GM12878 (cell line): ENCODE data around the gene NCKAP5. TPM values are rescaled to one million over a fixed set of nuclear protein-coding genes. Genes with fewer than 3 reads are reported as not detected.

Source experiments
- ATAC-seq: fragments of 200-7000 bp; cut with Tn5 transposase; 3 replicates; pipeline ENCODE4 v1.9.1; 2020; ENCODE audit warnings: mild to moderate bottlenecking, moderate library complexity
- BruUV-seq: library from RNA; stranded (reverse); fragments of 400-500 nt; replicated peaks from 2 replicates; lab custom pipeline; 2021; lab: Mats Ljungman, UMichigan
- CTCF ChIA-PET: fragments of 300-600 bp; sonication (Branson Sonifier 250); formaldehyde crosslinking; extraction: SDS; loops from one replicate; lab custom pipeline; 2021; ENCODE audit warnings: inconsistent platforms; lab: Yijun Ruan, JAX
- POLR2A ChIA-PET: fragments of 350-600 bp; formaldehyde crosslinking; extraction: SDS; loops from one replicate; lab custom pipeline; 2021; ENCODE audit warnings: inconsistent platforms; lab: Charles Lee
- RAD21 ChIA-PET: fragments of 300-600 bp; sonication (Branson Sonifier 250); formaldehyde crosslinking; loops from one replicate; lab custom pipeline; 2023; ENCODE audit warnings: antibody characterized with exemption; ENCODE audit not compliant: unreplicated experiment; lab: Charles Lee
- SMC1A ChIA-PET: fragments of 300-600 bp; sonication (Branson Sonifier 250); formaldehyde crosslinking; loops from one replicate; lab custom pipeline; 2023; ENCODE audit not compliant: unreplicated experiment, uncharacterized antibody; lab: Charles Lee
- DNase-seq: peaks from one replicate; pipeline ENCODE4 v3.0.0-alpha.2; 2011; ENCODE audit warnings: low read depth, low spot score
- FAIRE-seq: peaks from 3 replicates; lab custom pipeline; 2011; peaks lifted over from hg19 to GRCh38; lab: Jason Lieb, UNC
- H2AFZ ChIP-seq: 2 replicates; pipeline ENCODE4 v1.6.0; 2011; ENCODE audit warnings: low read depth, low read length, control low read depth; ENCODE audit not compliant: control insufficient read depth
- H3K27ac ChIP-seq: 2 replicates; pipeline ENCODE4 v1.5.1; 2011; ENCODE audit warnings: control low read depth; ENCODE audit not compliant: control insufficient read depth, insufficient read depth
- H3K27me3 ChIP-seq, 2 experiments: replicated peaks in 1 of 2; 2 replicates each; pipeline versions ENCODE4 v1.6.0 to v1.6.1; 2011; ENCODE audit warnings: low read length in 1 of 2; ENCODE audit not compliant: control insufficient read depth in 2 of 2, insufficient read depth in 2 of 2
- H3K36me3 ChIP-seq, 2 experiments: 2 replicates each; pipeline ENCODE4 v1.5.1; 2011; ENCODE audit warnings: low read length in 1 of 2; ENCODE audit not compliant: control insufficient read depth in 2 of 2, insufficient read depth in 2 of 2
- H3K4me1 ChIP-seq: 2 replicates; pipeline ENCODE4 v1.6.1; 2011; ENCODE audit warnings: mild to moderate bottlenecking, low read length, moderate library complexity, mixed read lengths; ENCODE audit not compliant: control insufficient read depth, insufficient read depth
- H3K4me2 ChIP-seq: 2 replicates; pipeline ENCODE4 v1.6.0; 2011; ENCODE audit warnings: control low read depth; ENCODE audit not compliant: control insufficient read depth, insufficient read depth
- H3K4me3 ChIP-seq: fragments of 200-600 bp; sonication (generic); 2 replicates; pipeline ENCODE4 v1.5.1; 2016
- H3K79me2 ChIP-seq: 2 replicates; pipeline ENCODE4 v1.6.0; 2011; ENCODE audit warnings: low read length; ENCODE audit not compliant: control insufficient read depth, insufficient read depth
- H3K9ac ChIP-seq: 2 replicates; pipeline ENCODE4 v1.8.0; 2011; ENCODE audit warnings: low read length, control low read depth, mixed read lengths; ENCODE audit not compliant: control insufficient read depth, insufficient read depth
- H3K9me3 ChIP-seq: replicated peaks from 3 replicates; pipeline ENCODE4 v1.5.1; 2011; ENCODE audit warnings: mild to moderate bottlenecking, low read length; ENCODE audit not compliant: control insufficient read depth, insufficient read depth
- H4K20me1 ChIP-seq: 2 replicates; pipeline ENCODE4 v1.6.0; 2011; ENCODE audit not compliant: control insufficient read depth, insufficient read depth
- CBX3 ChIP-seq: fragments of 200-600 bp; sonication (generic); IDR thresholded peaks from 2 replicates; pipeline ENCODE4 v1.6.1; 2016; ENCODE audit warnings: low read depth, borderline replicate concordance
- ETV6 ChIP-seq, 2 experiments: fragments of 450-650 bp in 1 of 2; IDR thresholded peaks in 1 of 2; conservative IDR thresholded peaks in 1 of 2; 2 replicates each; pipeline ENCODE4 v1.6.1; 2014; ENCODE audit warnings: antibody characterized with exemption in 1 of 2, borderline replicate concordance in 1 of 2, low read depth in 1 of 2, mild to moderate bottlenecking in 1 of 2, moderate library complexity in 1 of 2
- HSF1 ChIP-seq: fragments of 150-350 bp; IDR thresholded peaks from 2 replicates; pipeline ENCODE4 v1.6.1; 2014; ENCODE audit warnings: mild to moderate bottlenecking, low read depth, low read length
- IRF3 ChIP-seq: fragments of 450-650 bp; IDR thresholded peaks from 2 replicates; pipeline ENCODE4 v1.6.1; 2014; ENCODE audit warnings: mild to moderate bottlenecking
- MTA3 ChIP-seq: IDR thresholded peaks from 2 replicates; pipeline ENCODE4 v1.6.1; 2012; ENCODE audit warnings: low read length, inconsistent platforms, borderline replicate concordance
- NFYA ChIP-seq: IDR thresholded peaks from 2 replicates; pipeline ENCODE4 v1.6.1; 2011; ENCODE audit warnings: low read depth, mild to moderate bottlenecking, low read length, improper control_type of control experiment, borderline replicate concordance
- POLR2A ChIP-seq: IDR thresholded peaks from 2 replicates; pipeline ENCODE4 v1.6.1; 2011; ENCODE audit warnings: low read depth, mild to moderate bottlenecking, low read length
- SUPT20H ChIP-seq: IDR thresholded peaks from 2 replicates; pipeline ENCODE4 v1.6.1; 2011; ENCODE audit warnings: low read depth, mild to moderate bottlenecking, low read length, moderate library complexity, borderline replicate concordance; ENCODE audit not compliant: control insufficient read depth
- ZNF207 ChIP-seq: fragments of 450-650 bp; IDR thresholded peaks from 2 replicates; pipeline ENCODE4 v1.6.1; 2014; ENCODE audit warnings: antibody characterized with exemption, mild to moderate bottlenecking, borderline replicate concordance
- ZNF24 ChIP-seq: fragments of 450-650 bp; IDR thresholded peaks from 2 replicates; pipeline ENCODE4 v1.6.1; 2017; ENCODE audit warnings: antibody characterized with exemption, mild to moderate bottlenecking
- ZZZ3 ChIP-seq: IDR thresholded peaks from 2 replicates; pipeline ENCODE4 v1.6.1; 2011; ENCODE audit warnings: low read depth; ENCODE audit not compliant: control insufficient read depth, insufficient read length
- WGBS: methylation state at CpG from one replicate; pipeline ENCODE4 v1.1.6; 2016; ENCODE audit warnings: low lambda C conversion rate; ENCODE audit not compliant: insufficient replicate concordance, insufficient coverage; ENCODE audit errors: missing lambda C conversion rate; 5-methylcytosine and 5-hydroxymethylcytosine counted together
- in situ Hi-C: fragments of 300-500 bp; cut with MboI; formaldehyde crosslinking; loops from 9 replicates; pipeline ENCODE4 v1.14.3; 2018; ENCODE audit warnings: mixed read lengths
- intact Hi-C: fragments of 100-400 bp; cut with micrococcal nuclease; formaldehyde crosslinking; loops from one replicate; pipeline ENCODE4 v1.14.2; 2022; ENCODE audit not compliant: unreplicated experiment
- polyA plus RNA-seq, 11 experiments: library from polyadenylated mRNA; depleted of rRNA in 4 of 11; unstranded in 6 of 11; stranded (reverse) in 5 of 11; fragments of >200 nt; fragmentation: Nextera tagmentation in 4 of 11; fragmentation: Illumina TruSeq in 1 of 11; extraction: Ambion mirVana in 4 of 11; extraction: Trizol in 1 of 11; gene quantifications; 1 replicate in 1 of 11; 2 replicates in 10 of 11; pipeline versions ENCODE4 v1.2.1 to v1.2.3, GENCODE V29; 2011 to 2016; ENCODE audit warnings: inconsistent platforms in 2 of 11, missing spikeins in 2 of 11, low read depth in 1 of 11
- total RNA-seq, 4 experiments: library from RNA; depleted of rRNA in 3 of 4; stranded (reverse); fragments of >200 nt in 3 of 4; fragmentation: Illumina TruSeq in 1 of 4; extraction: Trizol in 1 of 4; gene quantifications; 2 replicates each; pipeline versions ENCODE4 v1.2.1 to v1.2.3, GENCODE V29; 2013 to 2021
- TF ChIP-seq, protein P1 (sequence below): IDR thresholded peaks from 2 replicates; pipeline ENCODE4 v1.6.1; 2011; ENCODE audit warnings: low read depth, low read length, improper control_type of control experiment, borderline replicate concordance
- TF ChIP-seq, protein P2 (sequence below): IDR thresholded peaks from 2 replicates; pipeline ENCODE4 v1.6.1; 2011; ENCODE audit warnings: borderline replicate concordance, low read depth, mild to moderate bottlenecking, moderate library complexity, mixed read lengths, low read length; ENCODE audit not compliant: insufficient read depth; ENCODE audit errors: extremely low read length
- TF ChIP-seq, protein P3 (sequence below): fragments of 450-650 bp; formaldehyde crosslinking; IDR thresholded peaks from 2 replicates; pipeline ENCODE4 v1.4.0; 2022; ENCODE audit warnings: mild to moderate bottlenecking, moderate library complexity

Gene NCKAP5
- total and polyA plus RNA-seq, 10 of the 15 experiments (the other 5 are each of a cell fraction or from before 2014, with no cell fraction given), result 0.06 to 0.44 (median 0.16) TPM

GRCh38 chr2:133213651-133214050 is 354.6 kb downstream of the NCKAP5 start (continued):
- TF ChIP-seq HSF1, result no peak
- TF ChIP-seq CBX3, result no peak
- TF ChIP-seq, protein P1, sequence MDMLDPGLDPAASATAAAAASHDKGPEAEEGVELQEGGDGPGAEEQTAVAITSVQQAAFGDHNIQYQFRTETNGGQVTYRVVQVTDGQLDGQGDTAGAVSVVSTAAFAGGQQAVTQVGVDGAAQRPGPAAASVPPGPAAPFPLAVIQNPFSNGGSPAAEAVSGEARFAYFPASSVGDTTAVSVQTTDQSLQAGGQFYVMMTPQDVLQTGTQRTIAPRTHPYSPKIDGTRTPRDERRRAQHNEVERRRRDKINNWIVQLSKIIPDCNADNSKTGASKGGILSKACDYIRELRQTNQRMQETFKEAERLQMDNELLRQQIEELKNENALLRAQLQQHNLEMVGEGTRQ, result no peak
- TF ChIP-seq ZNF207, result no peak

GRCh38 chr2:133209325-133209724 is 358.9 kb downstream of the NCKAP5 start:
- DNase-seq, result no peak
- RAD21 ChIA-PET, result no interaction called here
- no peak overlapping the region for H2AFZ ChIP-seq
- H3K79me2 ChIP-seq, result no peaks in the 10 kb centered on the region
- POLR2A ChIA-PET, result no interaction called here
- no peak overlapping the region for H3K4me2 ChIP-seq
- no peaks in the 10 kb centered on the region for H3K9me3 ChIP-seq
- in situ Hi-C loops, result no loop called here
- H4K20me1 ChIP-seq, result no peaks in the 10 kb centered on the region
- WGBS, result 56% methylated on average over 2 of the region's 2 CpGs
- no peaks in the 10 kb centered on the region for H3K27me3 ChIP-seq
- no peak overlapping the region for H3K9ac ChIP-seq
- SMC1A ChIA-PET, result no interaction called here
- intact Hi-C loops, result no loop called here
- H3K4me1 ChIP-seq, result no peaks in the 10 kb centered on the region
- no TSS peak for BruUV-seq
- no peak for FAIRE-seq
- H3K27ac ChIP-seq, result no peak overlapping the region
- TF ChIP-seq ZZZ3 (no peak), NFYA (no peak), SUPT20H (no peak), IRF3 (no peak), ZNF24 (no peak), ETV6 (conservative IDR thresholded peaks at IDR 0.05 in 1 of 2, IDR thresholded peaks at IDR 0.05 in 1 of 2; ENCODE audit: borderline replicate concordance in 1 of 2, low read depth in 1 of 2) (no peak), POLR2A (no peak), MTA3 (no peak)
- TF ChIP-seq, protein P2, sequence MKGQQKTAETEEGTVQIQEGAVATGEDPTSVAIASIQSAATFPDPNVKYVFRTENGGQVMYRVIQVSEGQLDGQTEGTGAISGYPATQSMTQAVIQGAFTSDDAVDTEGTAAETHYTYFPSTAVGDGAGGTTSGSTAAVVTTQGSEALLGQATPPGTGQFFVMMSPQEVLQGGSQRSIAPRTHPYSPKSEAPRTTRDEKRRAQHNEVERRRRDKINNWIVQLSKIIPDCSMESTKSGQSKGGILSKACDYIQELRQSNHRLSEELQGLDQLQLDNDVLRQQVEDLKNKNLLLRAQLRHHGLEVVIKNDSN, result no peak
- TF ChIP-seq, protein P3, sequence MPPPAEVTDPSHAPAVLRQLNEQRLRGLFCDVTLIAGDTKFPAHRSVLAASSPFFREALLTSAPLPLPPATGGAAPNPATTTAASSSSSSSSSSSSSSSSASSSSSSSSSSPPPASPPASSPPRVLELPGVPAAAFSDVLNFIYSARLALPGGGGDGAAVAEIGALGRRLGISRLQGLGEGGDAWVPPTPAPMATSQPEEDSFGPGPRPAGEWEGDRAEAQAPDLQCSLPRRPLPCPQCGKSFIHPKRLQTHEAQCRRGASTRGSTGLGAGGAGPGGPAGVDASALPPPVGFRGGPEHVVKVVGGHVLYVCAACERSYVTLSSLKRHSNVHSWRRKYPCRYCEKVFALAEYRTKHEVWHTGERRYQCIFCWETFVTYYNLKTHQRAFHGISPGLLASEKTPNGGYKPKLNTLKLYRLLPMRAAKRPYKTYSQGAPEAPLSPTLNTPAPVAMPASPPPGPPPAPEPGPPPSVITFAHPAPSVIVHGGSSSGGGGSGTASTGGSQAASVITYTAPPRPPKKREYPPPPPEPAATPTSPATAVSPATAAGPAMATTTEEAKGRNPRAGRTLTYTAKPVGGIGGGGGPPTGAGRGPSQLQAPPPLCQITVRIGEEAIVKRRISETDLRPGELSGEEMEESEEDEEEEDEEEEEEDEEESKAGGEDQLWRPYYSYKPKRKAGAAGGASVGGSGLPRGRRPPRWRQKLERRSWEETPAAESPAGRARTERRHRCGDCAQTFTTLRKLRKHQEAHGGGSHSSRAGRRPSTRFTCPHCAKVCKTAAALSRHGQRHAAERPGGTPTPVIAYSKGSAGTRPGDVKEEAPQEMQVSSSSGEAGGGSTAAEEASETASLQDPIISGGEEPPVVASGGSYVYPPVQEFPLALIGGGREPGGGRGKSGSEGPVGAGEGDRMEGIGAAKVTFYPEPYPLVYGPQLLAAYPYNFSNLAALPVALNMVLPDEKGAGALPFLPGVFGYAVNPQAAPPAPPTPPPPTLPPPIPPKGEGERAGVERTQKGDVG (CRISPR knock-in tag), result no peak
- CTCF ChIA-PET, result no interaction called here
- H3K4me3 ChIP-seq, result no peak overlapping the region
- H3K36me3 ChIP-seq, result no peaks in the 10 kb centered on the region
- no peak for ATAC-seq
